ENCODE data around the gene SLC16A10.
"Not testable (repeated sequence)": the region's sequence is repeated elsewhere in the genome, so short reads cannot be mapped to it uniquely, and the experiment has no call there.

SLC16A10 gene

DNA sequence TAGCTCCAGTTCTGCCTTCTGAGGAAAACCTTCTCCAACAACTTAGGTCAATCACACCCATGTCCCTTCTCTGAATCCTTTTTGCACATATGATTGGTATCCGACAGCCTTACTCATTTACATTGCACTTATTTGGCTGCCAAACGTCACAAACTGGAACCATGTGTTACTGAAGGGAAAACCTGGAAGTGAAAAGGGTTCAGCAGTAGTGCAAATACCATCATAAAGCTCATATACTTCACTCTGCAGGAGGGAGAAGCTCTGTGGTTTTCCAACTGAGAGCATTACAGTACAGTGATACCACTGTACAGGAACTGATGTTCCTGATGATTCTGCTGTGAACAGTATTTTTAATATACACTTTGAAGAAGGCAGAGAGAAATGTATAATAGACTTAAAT, 87.8 kb downstream of the SLC16A10 start:
- Mint-ChIP-seq H3K9me3 (no peaks in the 10 kb centered on the region), H3K4me3 (no peak overlapping the region), H3K27ac (no peak overlapping the region), H3K4me1 (ENCODE audit: low read depth) (peaks cover 9% of the 10 kb centered on the region), H3K27me3 (ENCODE audit: low read depth) (no peaks in the 10 kb centered on the region), H3K36me3 (ENCODE audit: low read depth) (no peaks in the 10 kb centered on the region)

DNA sequence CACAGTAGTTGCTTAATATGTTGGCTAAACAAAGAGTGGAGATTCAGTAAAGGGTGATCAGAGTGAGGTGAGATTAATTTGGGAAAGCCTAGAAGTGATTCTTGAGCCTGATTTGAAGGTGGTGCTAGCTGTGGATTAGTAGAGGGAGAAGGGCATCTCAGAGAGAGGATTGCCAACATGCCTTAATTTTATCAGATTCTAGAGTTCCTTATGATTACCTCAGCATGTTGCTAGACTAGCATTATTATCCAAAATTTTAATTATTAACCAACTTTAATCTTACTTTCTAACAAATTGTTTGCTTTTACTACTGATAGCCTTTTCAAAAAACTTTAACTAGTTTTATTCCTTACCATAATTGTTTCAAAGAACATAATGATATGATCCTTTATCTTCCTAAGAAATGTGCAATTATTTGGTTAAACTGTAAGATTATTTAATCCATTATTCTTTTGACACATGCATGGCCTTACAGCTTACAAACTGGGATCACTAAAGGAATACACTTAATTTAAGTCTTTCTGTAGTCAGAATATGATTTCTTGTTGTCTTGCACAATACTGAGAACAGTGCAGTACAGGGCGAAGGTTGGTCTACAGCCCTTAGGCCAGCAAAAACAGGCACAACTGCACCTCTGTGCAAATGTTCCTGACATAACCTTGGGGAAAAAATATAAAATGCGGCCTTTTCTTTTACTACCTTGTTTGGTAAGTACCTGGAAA, 88.9 kb downstream of the SLC16A10 start:
- Mint-ChIP-seq H3K4me1 (ENCODE audit: low read depth) (peaks cover 9% of the 10 kb centered on the region), H3K27me3 (ENCODE audit: low read depth) (no peaks in the 10 kb centered on the region), H3K36me3 (ENCODE audit: low read depth) (no peaks in the 10 kb centered on the region), H3K9me3 (no peaks in the 10 kb centered on the region), H3K27ac (no peak overlapping the region), H3K4me3 (no peak overlapping the region)

DNA sequence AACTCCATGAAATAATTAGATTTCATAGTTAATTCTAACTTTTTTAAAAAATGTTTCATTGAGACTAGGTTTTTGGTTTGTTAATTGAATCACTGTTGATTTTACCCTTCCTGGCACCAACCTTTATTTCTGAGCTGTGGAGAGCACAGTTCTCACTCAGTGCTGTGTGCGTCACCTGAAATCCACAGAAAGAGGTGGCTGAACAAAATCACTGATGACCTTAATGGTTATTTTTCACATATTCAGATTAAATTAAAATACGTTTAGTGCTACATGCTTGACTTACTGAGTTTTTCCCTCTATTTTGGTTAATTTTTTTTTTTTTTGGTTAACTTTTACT, 89.4 kb downstream of the SLC16A10 start:
- no peak overlapping the region for H3K27ac Mint-ChIP-seq
- H3K4me1 Mint-ChIP-seq (ENCODE audit: low read depth): peaks cover 9% of the 10 kb centered on the region
- H3K4me3 Mint-ChIP-seq: no peak overlapping the region
- H3K36me3 Mint-ChIP-seq (ENCODE audit: low read depth): no peaks in the 10 kb centered on the region
- no peaks in the 10 kb centered on the region for H3K27me3 Mint-ChIP-seq (ENCODE audit: low read depth)
- no peaks in the 10 kb centered on the region for H3K9me3 Mint-ChIP-seq

DNA sequence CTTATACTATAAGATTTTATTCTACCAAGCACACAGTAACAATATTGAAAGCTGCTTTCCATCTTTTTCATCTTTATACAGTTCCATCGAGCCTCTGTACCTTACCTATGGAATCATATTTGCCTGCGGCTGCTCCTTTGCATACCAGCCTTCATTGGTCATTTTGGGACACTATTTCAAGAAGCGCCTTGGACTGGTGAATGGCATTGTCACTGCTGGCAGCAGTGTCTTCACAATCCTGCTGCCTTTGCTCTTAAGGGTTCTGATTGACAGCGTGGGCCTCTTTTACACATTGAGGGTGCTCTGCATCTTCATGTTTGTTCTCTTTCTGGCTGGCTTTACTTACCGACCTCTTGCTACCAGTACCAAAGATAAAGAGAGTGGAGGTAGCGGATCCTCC, 89.8 kb downstream of the SLC16A10 start:
- no peaks in the 10 kb centered on the region for H3K9me3 Mint-ChIP-seq
- H3K27me3 Mint-ChIP-seq (ENCODE audit: low read depth): no peaks in the 10 kb centered on the region
- H3K36me3 Mint-ChIP-seq (ENCODE audit: low read depth): no peaks in the 10 kb centered on the region
- no peak overlapping the region for H3K4me3 Mint-ChIP-seq
- H3K4me1 Mint-ChIP-seq (ENCODE audit: low read depth): peaks cover 9% of the 10 kb centered on the region
- no peak overlapping the region for H3K27ac Mint-ChIP-seq

DNA sequence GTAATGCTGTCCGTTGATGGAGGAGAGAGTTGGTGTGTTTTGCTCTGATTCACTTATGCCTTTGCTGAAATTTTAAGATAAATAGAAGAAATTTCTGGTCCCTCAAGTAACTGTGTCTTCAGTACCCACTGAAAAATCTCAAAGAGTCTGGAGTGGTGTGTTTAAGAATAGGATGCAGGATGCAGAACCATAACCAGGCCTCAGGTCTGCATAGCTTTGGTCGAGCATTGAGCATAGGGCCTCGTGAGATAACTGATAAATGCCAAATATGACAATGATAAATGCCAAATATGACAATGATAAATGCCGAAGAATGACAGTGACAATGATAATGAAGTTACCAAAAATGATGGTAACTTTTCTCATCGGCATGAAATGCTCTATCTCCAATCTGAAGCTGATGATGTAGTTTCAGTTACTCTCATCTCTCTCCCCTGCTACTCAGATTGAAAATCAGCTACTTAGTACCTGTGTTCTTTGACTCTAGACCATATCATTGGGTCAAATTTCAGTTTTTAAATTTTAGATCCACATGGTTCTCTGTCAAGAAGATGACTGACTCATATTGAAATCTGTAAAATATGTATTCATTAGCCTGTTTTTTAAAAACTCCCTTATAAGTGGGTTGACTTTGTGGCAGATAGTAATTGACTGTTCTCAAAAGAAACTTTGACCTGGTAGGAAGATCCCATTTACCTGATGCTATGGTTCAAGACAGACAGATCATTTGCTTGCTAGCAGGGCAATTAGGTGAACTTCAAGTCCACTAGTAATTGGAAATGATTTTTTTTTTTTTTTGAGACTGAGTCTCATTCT, 96.6 kb downstream of the SLC16A10 start:
- no peaks in the 10 kb centered on the region for H3K9me3 Mint-ChIP-seq
- no peaks in the 10 kb centered on the region for H3K4me1 Mint-ChIP-seq (ENCODE audit: low read depth)

DNA sequence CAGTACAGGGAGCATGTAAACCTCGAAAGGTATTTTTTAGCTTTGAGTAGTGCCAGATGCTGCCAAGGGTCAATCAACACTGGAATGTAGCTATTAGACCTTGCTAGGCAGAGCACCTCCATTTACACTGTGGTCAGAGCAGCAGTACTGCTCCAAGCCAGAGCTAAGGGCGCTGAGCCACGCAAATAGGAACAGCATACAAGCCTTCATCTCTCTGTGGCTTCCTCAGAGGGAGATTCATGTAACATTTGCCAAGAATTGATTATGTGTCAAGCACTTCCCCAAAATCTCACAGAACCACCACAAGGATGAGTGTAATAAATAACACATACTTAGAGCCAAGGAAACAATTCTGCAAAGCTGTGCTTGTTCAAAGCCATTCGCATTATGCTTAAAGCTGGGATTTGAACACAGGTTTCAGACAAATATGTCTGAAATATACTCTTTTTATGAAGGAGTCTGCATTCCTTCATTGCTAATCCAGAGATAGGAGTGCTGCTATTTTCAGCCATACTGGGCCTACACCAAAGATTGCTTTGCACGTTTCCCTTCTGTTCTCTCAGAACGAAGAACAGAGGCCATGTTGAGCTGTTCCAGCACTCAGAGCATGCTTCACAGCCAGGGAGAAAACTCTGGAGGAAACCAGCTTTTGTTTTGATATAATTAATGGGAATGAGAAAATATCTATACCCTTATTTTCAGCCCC, 97.7 kb downstream of the SLC16A10 start:
- Mint-ChIP-seq H3K4me3 (no peak overlapping the region), H3K4me1 (ENCODE audit: low read depth) (no peaks in the 10 kb centered on the region), H3K27ac (no peak overlapping the region), H3K36me3 (ENCODE audit: low read depth) (peaks cover 1% of the 10 kb centered on the region), H3K9me3 (no peaks in the 10 kb centered on the region), H3K27me3 (ENCODE audit: low read depth) (no peaks in the 10 kb centered on the region)

More for the DNA sequence above, 96.6 kb downstream of the SLC16A10 start:
- no peak overlapping the region for H3K27ac Mint-ChIP-seq
- no peaks in the 10 kb centered on the region for H3K27me3 Mint-ChIP-seq (ENCODE audit: low read depth)
- H3K36me3 Mint-ChIP-seq (ENCODE audit: low read depth): no peaks in the 10 kb centered on the region
- no peak overlapping the region for H3K4me3 Mint-ChIP-seq

DNA sequence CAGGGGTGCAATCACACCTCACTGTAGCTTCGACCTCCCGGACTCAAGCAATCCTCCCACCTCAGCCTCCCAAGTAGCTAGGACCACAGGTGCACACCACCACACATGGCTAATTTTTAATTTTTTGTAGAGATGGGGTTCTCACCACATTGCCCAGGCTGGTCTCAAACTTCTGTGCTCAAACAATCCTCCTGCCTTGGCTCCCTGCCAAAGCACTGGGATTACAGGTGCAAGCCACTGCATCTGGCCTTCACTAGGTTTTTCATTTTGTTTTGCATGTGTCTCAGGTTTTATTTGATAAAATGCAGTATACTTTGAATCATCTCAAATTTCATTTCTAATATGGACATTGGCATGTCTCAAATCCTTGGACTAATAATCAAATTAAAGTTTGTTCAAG, 98.7 kb downstream of the SLC16A10 start:
- Mint-ChIP-seq H3K27me3 (ENCODE audit: low read depth) (no peaks in the 10 kb centered on the region), H3K27ac (no peak overlapping the region), H3K9me3 (peaks cover 1% of the 10 kb centered on the region), H3K4me1 (ENCODE audit: low read depth) (no peaks in the 10 kb centered on the region), H3K4me3 (no peak overlapping the region), H3K36me3 (ENCODE audit: low read depth) (peaks cover 1% of the 10 kb centered on the region)

DNA sequence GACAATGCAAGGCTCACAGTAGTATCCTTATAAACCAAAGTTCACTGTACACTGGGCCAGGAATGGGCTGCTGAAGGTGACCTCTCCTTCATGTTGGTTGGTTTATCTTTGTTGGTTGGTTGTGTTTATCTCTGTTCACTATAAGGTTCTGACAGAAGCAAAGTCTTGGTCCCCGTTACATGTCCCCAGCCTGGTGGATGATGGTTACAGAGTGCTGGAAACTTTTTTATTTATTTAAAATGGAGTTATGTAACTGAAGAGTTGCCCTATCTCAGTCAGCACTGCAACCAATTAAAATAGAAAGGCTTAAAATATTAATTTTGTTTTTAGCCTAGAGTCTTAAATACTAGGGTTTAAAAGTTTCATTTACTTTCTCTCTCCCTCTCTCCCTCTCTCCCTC, 100.6 kb downstream of the SLC16A10 start:
- Mint-ChIP-seq H3K36me3 (ENCODE audit: low read depth) (peaks cover 1% of the 10 kb centered on the region), H3K4me3 (no peak overlapping the region), H3K4me1 (ENCODE audit: low read depth) (no peaks in the 10 kb centered on the region), H3K27me3 (ENCODE audit: low read depth) (no peaks in the 10 kb centered on the region), H3K27ac (no peak overlapping the region), H3K9me3 (peaks cover 4% of the 10 kb centered on the region)

DNA sequence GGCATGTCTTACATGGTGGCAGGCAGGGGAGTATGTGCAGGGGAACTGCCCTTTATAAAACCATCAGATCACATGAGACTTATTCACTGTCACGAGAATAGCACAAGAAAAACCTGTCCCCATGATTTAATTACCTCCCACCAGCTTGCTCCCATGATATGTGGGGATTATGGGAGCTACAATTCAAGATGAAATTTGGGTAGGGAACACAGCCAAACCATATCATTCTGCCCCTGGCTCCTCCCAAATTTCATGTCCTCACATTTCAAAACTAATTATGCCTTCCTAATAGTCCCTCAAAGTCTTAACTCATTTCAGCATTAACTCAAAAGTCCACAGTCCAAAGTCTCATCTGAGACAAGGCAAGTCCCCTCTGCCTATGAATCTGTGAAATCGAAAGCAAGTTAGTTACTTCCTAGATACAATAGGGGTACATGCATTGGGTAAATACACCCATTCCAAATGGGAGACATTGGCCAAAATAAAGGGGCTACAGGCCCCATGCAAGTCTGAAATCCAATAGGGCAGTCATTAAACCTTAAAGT, 102.4 kb downstream of the SLC16A10 start:
- H3K27me3 Mint-ChIP-seq (ENCODE audit: low read depth); H3K4me3 Mint-ChIP-seq; H3K36me3 Mint-ChIP-seq (ENCODE audit: low read depth); H3K4me1 Mint-ChIP-seq (ENCODE audit: low read depth); H3K9me3 Mint-ChIP-seq; H3K27ac Mint-ChIP-seq: not testable (repeated sequence)

DNA sequence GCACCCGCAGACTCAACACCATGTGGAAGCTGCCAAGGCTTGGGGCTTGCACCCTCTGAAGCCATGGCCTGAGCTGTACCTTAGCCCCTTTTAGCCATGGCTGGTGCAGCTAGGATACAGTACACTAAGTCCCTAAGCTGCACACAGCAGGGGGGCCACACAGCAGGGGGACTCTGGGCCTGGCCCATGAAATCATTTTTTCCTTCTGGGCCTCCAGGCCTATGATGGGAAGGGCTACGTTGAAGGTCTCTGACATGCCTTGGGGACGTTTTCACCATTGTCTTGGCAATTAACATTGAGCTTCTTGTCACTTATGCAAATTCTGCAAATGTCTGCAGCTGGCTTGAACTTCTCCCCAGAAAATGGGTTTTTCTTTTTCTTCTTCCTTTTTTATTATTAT, 103.3 kb downstream of the SLC16A10 start:
- H3K27me3 Mint-ChIP-seq (ENCODE audit: low read depth): no peaks in the 10 kb centered on the region
- no peak overlapping the region for H3K4me3 Mint-ChIP-seq
- no peak overlapping the region for H3K27ac Mint-ChIP-seq
- H3K9me3 Mint-ChIP-seq: peaks cover 4% of the 10 kb centered on the region
- peaks cover 1% of the 10 kb centered on the region for H3K36me3 Mint-ChIP-seq (ENCODE audit: low read depth)
- H3K4me1 Mint-ChIP-seq (ENCODE audit: low read depth): no peaks in the 10 kb centered on the region

DNA sequence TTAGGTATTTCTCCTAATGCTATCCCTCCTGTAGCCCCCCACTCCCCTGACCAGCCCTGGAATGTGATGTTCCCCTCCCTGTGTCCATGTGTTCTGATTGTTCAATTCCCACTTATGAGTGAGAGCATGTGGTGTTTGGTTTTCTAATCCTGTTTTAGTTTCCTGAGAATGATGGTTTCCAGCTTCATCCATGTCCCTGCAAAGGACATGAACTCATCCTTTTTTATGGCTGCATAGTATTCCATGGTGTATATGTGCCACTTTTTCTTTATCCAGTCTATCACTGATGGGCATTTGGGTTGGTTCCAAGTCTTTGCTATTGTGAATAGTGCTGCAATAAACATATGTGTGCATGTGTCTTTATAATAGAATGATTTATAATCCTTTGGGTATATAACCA, 103.8 kb downstream of the SLC16A10 start:
- not testable (repeated sequence) for H3K4me1 Mint-ChIP-seq (ENCODE audit: low read depth); H3K4me3 Mint-ChIP-seq; H3K36me3 Mint-ChIP-seq (ENCODE audit: low read depth); H3K27ac Mint-ChIP-seq; H3K27me3 Mint-ChIP-seq (ENCODE audit: low read depth); H3K9me3 Mint-ChIP-seq

DNA sequence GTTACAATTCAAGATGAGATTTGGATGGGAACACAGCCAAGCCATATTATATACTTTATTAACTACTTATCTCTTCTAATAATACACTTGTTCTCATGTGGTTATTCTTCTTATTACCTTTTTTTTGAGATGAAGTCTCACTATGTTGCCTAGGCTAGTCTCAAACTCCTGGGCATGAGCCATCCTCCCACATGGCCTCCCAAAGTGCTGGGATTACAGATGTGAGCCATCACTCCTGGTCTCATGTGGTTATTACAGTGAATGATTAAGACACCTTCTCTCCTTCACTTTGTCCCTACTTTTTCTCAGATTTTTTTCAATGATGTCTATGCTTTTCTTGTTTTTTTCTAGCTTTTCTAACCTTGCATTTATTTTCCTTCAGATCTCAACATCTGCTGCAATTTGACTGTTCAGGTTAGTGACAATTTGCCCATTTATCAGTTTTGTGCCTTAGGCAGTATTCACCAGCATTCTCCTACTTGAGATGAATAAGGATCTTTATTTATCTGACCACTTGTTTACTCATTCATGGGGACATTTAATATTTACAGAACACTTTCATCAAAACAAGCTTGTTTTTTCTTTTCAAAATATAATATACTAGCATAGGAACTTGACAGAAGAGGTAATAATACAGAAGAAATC, 105.7 kb downstream of the SLC16A10 start:
- peaks cover 1% of the 10 kb centered on the region for H3K36me3 Mint-ChIP-seq (ENCODE audit: low read depth)
- no peak overlapping the region for H3K27ac Mint-ChIP-seq
- H3K4me3 Mint-ChIP-seq: no peak overlapping the region
- H3K27me3 Mint-ChIP-seq (ENCODE audit: low read depth): no peaks in the 10 kb centered on the region
- H3K4me1 Mint-ChIP-seq (ENCODE audit: low read depth): no peaks in the 10 kb centered on the region
- H3K9me3 Mint-ChIP-seq: peaks cover 4% of the 10 kb centered on the region

DNA sequence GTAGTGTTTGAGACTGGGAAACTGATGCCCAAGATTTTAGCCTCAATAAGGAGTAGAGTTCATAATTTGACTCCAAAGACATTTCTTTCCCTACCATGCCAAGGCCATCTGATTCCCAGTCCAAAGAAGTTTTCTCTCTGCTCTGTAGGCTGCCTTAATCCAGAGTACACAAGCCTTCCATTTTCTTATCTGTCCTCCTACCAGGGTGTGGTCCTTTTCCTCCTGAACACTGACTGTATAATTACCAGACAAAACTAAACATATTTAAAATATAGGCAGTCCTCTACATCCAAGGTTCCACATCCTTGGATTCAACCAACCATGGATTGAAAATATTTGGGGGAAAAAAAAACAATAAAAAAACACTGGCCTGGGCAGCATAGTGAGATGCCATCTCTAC, 108.4 kb downstream of the SLC16A10 start:
- no peaks in the 10 kb centered on the region for H3K36me3 Mint-ChIP-seq (ENCODE audit: low read depth)
- H3K27me3 Mint-ChIP-seq (ENCODE audit: low read depth): no peaks in the 10 kb centered on the region
- no peak overlapping the region for H3K27ac Mint-ChIP-seq
- H3K4me1 Mint-ChIP-seq (ENCODE audit: low read depth): no peaks in the 10 kb centered on the region
- no peak overlapping the region for H3K4me3 Mint-ChIP-seq
- peaks cover 4% of the 10 kb centered on the region for H3K9me3 Mint-ChIP-seq

DNA sequence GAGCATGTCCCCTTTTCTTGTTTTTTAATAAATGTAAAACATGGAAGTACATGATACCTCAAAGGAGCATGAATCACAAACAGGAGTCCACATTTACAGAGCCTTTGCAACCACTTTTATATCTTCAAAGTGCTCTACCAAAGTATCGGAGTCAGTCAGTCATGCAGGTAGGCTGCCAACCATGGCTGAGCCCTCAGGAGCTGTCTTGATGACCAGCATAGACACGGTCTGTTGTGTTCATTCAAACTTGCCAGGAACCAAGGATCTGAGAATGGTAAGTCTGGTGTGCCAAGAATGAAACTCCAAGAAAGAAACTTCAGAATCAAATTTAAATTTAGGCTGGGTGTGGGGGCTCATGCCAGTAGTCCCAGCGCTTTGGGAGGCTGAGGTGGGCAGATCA, 111.5 kb downstream of the SLC16A10 start:
- H3K4me3 Mint-ChIP-seq: no peak overlapping the region
- H3K27me3 Mint-ChIP-seq (ENCODE audit: low read depth): no peaks in the 10 kb centered on the region
- no peaks in the 10 kb centered on the region for H3K36me3 Mint-ChIP-seq (ENCODE audit: low read depth)
- no peak overlapping the region for H3K27ac Mint-ChIP-seq
- H3K4me1 Mint-ChIP-seq (ENCODE audit: low read depth): peaks cover 2% of the 10 kb centered on the region
- H3K9me3 Mint-ChIP-seq: no peaks in the 10 kb centered on the region

All from T-helper 1 cell treated with Interleukin-12 subunit alpha and Interleukin-12 subunit beta and Interleukin-4 antibody, amounts not matched to agents 30 μg/mL and 1 μg/mL, for 36 hours (primary cell).